ENCODE measurements around the gene SLC13A4. TPM values are rescaled to one million over a fixed set of nuclear protein-coding genes. Genes with fewer than 3 reads are reported as not detected.

Gene SLC13A4
- total RNA-seq, 1 experiment from 2014 or later: not detected

GRCh38 chr7:135753616-135754413 lies 25.8 kb upstream of the SLC13A4 start:
- ATAC-seq (no peak), DNase-seq (ENCODE audit: low read depth, low spot score) (no peak)
- in situ Hi-C loops (cut with HindIII; ENCODE audit: low pct_unique_long_range_greater_than_20kb, low sequenced_read_pairs) (no loop called here), intact Hi-C loops (cut with micrococcal nuclease; ENCODE audit: unreplicated experiment) (no loop called here)
- H3K9me3 ChIP-seq (ENCODE audit: control insufficient read depth, insufficient read depth, low read depth, low read length): no peaks in the 10 kb centered on the region
- POLR2A ChIA-PET: no interaction called here
- no TSS peak for BruUV-seq (replicated peaks)
- no peaks in the 10 kb centered on the region for H3K36me3 ChIP-seq (ENCODE audit: control insufficient read depth, insufficient read depth, low read length)
- peaks cover 6% of the 10 kb centered on the region; the same call in 1 of the 2 replicates for H3K27me3 ChIP-seq (ENCODE audit: control insufficient read depth, insufficient read depth, low read length)
- TF ChIP-seq CTCF (IDR thresholded peaks at IDR 0.05) (no peak), POLR2AphosphoS5 (IDR thresholded peaks at IDR 0.05; ENCODE audit: low read depth, low read length) (no peak)
- no peak overlapping the region for H3K4me3 ChIP-seq (ENCODE audit: low read depth in 2 of 2, low read length in 2 of 2)
- no peaks in the 10 kb centered on the region for H3K4me1 ChIP-seq (ENCODE audit: control insufficient read depth, insufficient read depth, low read length)
- H3K27ac ChIP-seq (ENCODE audit: low read length): no peak overlapping the region
- CTCF ChIA-PET: no interaction called here

- intact Hi-C loops (cut with micrococcal nuclease; ENCODE audit: unreplicated experiment) (no loop called here), in situ Hi-C loops (cut with HindIII; ENCODE audit: low pct_unique_long_range_greater_than_20kb, low sequenced_read_pairs) (no loop called here)
- Histone ChIP-seq H3K36me3 (ENCODE audit: control insufficient read depth, insufficient read depth, low read length) (no peaks in the 10 kb centered on the region), H3K4me3 (ENCODE audit: low read depth in 2 of 2, low read length in 2 of 2) (no peak within 1 kb of the TSS), H3K27me3 (ENCODE audit: control insufficient read depth, insufficient read depth, low read length) (no peaks in the 10 kb centered on the region; the same call in 1 of the 2 replicates), H3K9me3 (ENCODE audit: control insufficient read depth, insufficient read depth, low read depth, low read length) (no peaks in the 10 kb centered on the region), H3K27ac (ENCODE audit: low read length) (no peak within 1 kb of the TSS), H3K4me1 (ENCODE audit: control insufficient read depth, insufficient read depth, low read length) (peaks cover 4% of the 10 kb centered on the region; the same call in 1 of the 2 replicates)
- ATAC-seq (peak; percentile 27; the same call in 1 of the 2 replicates), DNase-seq (ENCODE audit: low read depth, low spot score) (no peak)
- ChIA-PET POLR2A (no interaction called here), CTCF (no interaction called here)
- TF ChIP-seq REST (IDR thresholded peaks at IDR 0.05; ENCODE audit: insufficient read depth in 1 of 2, low read depth in 2 of 2, low read length in 1 of 2) (no peak), SIN3A (IDR thresholded peaks at IDR 0.05; ENCODE audit: borderline replicate concordance, insufficient read depth, low read depth, low read length) (no peak), POLR2AphosphoS5 (IDR thresholded peaks at IDR 0.05; ENCODE audit: low read depth, low read length) (no peak), CTCF (IDR thresholded peaks at IDR 0.05) (no peak), TCF7L2 (IDR thresholded peaks at IDR 0.05; ENCODE audit: low read depth, low read length) (no peak)
- BruUV-seq (replicated peaks): no TSS peak
Observed at GRCh38 chr7:135748770-135749169, 20.8 kb upstream of the SLC13A4 start, which contains the start of gene FAM180A. Gene FAM180A, minus strand, starts transcription at chr7:135748813. Its CDS starts 233 bp downstream, at chr7:135748580.
